ENCODE data around the gene FLII.

DNA sequence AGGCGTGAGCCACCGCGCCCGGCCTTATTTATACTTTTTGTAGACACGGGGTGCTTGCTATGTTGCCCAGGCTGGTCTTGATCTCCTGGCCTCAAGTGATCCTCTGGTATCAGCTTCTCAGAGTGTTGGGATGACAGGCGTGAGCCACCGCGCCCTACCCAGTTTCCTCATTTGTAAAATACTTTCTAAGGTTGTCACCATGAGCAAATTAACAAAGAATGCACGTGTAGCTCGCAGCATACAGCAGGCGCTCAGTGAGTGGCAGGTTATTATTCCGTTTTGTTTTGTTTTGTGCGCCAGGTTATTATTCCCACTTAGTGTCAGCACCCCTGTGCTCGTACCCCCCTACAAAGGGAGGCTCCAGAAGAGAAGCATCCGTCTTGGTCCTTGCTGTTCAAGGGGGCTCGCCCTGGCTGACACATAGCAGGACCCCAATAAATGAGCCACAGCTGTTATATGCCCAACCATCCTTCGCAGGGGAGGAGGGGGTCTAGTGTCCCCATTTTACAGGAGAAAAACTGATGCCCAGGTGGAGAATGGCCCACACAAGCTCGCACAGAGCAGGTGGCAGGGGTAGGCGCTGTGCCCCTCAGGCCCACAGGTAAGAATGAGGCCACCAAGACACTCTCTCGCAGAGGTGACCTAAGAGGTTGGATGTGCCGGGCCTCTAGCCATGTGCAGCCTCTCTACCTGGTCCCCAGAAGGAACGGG lies 1.2 kb upstream of the FLII start:
- TF ChIP-seq GATA2 (IDR thresholded peaks at IDR 0.05; ENCODE audit: low read depth, low read length): no peak
- no peak for TF ChIP-seq GATA3 (IDR thresholded peaks at IDR 0.05; ENCODE audit: low read depth, low read length)
